ENCODE results near the gene RALA.
"Not testable (repeated sequence)": the region's sequence is repeated elsewhere in the genome, so short reads cannot be mapped to it uniquely, and the experiment has no call there.

The RALA gene

GRCh38 chr7:39651265-39651664, 27.9 kb downstream of the RALA start:
- DNase-seq = no peak

- no peak for DNase-seq
These were observed 33.0 kb downstream of the RALA start for GRCh38 chr7:39656415-39656814.

GRCh38 chr7:39659356-39660013, 36.1 kb downstream of the RALA start:
- no peak for DNase-seq

GRCh38 chr7:39661960-39662359, 38.6 kb downstream of the RALA start:
- DNase-seq = no peak

- no peak for DNase-seq
These were observed 39.9 kb downstream of the RALA start for GRCh38 chr7:39663263-39663662.

- DNase-seq = no peak
These were observed 40.7 kb downstream of the RALA start for GRCh38 chr7:39664057-39664456.

GRCh38 chr7:39664585-39664984, 41.2 kb downstream of the RALA start:
- no peak for DNase-seq

GRCh38 chr7:39666562-39666961, 43.2 kb downstream of the RALA start:
- no peak for DNase-seq

GRCh38 chr7:39667341-39667923, 44.1 kb downstream of the RALA start:
- no peak for DNase-seq

GRCh38 chr7:39668280-39668679, 44.9 kb downstream of the RALA start:
- DNase-seq = not testable (repeated sequence)

GRCh38 chr7:39670052-39670451, 46.7 kb downstream of the RALA start:
- no peak for DNase-seq

- no peak for DNase-seq
These were observed 47.6 kb downstream of the RALA start for GRCh38 chr7:39670934-39671333.

GRCh38 chr7:39672176-39672575, 48.8 kb downstream of the RALA start:
- DNase-seq = no peak

- no peak for DNase-seq
These were observed 50.5 kb downstream of the RALA start for GRCh38 chr7:39673868-39674267.

- no peak for DNase-seq
These were observed 51.0 kb downstream of the RALA start for GRCh38 chr7:39674406-39674805.

GRCh38 chr7:39676346-39676745, 53.0 kb downstream of the RALA start:
- no peak for DNase-seq

GRCh38 chr7:39678930-39679709, 55.7 kb downstream of the RALA start:
- no peak for DNase-seq

- not testable (repeated sequence) for DNase-seq
These were observed 56.5 kb downstream of the RALA start for GRCh38 chr7:39679874-39680273.

- no peak for DNase-seq
These were observed 58.6 kb downstream of the RALA start for GRCh38 chr7:39681887-39682441.

GRCh38 chr7:39683216-39683845, 60.0 kb downstream of the RALA start:
- no peak for DNase-seq

GRCh38 chr7:39686261-39686924, 63.0 kb downstream of the RALA start:
- no peak for DNase-seq

- no peak for DNase-seq
These were observed 65.5 kb downstream of the RALA start for GRCh38 chr7:39688611-39689480.
